GM11168 (cell line): Measurements from ENCODE around the gene LRFN2.

ENCODE experiments used
- in situ Hi-C: fragments of 300-500 bp; cut with MboI; formaldehyde crosslinking; loops from one replicate; pipeline ENCODE4 v1.12.0; 2022; ENCODE audit warnings: low sequenced_read_pairs; ENCODE audit not compliant: unreplicated experiment

Gene LRFN2

DNA sequence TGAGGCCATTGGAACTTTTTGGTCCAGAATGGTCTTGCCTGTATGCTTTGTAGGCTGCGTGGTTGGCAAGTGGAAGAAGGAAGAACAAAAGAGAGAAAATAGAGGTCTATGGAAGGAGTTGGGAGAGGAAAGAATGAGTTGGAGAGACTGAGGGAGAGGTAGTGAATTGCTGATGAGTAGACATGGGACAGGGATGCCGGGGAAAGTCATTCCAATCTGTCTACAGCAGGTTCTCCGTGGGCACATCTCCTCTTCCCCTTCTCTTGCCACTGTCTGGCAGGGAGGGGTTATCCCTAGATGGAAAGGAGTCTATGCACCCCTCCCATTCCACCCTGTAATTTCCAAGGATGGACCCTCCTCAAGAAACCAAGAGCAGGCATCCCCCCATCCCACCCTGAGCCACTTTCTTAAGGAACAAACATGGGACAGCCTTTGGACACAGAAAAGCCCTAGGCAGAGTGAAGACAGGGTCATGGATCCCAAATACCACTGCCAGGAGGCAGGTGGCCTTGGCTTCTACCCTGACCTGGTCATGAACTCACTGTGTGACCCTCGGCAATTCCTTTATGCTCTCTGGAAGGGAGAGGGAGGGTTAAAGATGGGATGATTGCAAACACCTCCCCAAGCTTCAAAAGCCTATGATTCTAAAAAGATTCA lies 196.9 kb downstream of the LRFN2 start:
- in situ Hi-C loops = no loop called here

DNA sequence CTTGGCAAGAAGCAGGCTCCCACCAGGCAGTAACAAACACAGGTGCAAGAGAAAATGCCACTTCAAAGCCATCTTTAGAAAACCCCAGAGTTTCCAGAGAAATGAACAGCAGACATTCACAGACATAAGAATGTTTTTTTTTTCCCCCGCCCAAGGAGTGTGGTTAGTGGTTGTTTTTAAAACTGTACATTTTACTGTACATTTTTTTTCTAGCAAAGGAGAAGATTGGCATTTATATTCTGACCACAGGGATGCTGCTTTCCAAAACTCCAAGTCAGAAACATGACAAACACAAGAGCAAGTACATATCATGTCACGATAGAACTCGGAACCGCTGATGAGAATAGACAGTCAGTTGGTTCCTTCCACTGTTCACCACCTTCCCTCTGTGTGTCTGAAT lies 197.9 kb downstream of the LRFN2 start:
- in situ Hi-C loops = no loop called here

DNA sequence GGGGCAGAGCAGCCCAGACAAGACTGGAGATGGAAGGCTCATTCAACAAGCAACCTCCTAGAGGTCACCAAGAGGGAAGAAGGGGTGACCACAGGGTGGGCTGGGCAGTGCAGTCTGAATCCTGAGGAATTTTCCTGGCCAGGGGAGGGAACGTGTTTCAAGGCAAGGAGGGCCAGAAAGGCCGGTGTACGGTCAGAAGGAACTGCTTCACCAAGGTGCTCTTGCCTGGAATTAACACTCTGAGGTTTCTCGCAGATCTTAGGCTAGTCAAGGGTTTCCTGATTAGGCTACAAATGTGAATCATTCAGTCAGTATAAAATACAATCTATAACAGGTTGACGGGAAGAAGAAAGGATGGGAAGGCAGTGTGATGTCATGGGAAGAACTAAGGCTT lies 199.3 kb downstream of the LRFN2 start:
- in situ Hi-C loops = no loop called here

DNA sequence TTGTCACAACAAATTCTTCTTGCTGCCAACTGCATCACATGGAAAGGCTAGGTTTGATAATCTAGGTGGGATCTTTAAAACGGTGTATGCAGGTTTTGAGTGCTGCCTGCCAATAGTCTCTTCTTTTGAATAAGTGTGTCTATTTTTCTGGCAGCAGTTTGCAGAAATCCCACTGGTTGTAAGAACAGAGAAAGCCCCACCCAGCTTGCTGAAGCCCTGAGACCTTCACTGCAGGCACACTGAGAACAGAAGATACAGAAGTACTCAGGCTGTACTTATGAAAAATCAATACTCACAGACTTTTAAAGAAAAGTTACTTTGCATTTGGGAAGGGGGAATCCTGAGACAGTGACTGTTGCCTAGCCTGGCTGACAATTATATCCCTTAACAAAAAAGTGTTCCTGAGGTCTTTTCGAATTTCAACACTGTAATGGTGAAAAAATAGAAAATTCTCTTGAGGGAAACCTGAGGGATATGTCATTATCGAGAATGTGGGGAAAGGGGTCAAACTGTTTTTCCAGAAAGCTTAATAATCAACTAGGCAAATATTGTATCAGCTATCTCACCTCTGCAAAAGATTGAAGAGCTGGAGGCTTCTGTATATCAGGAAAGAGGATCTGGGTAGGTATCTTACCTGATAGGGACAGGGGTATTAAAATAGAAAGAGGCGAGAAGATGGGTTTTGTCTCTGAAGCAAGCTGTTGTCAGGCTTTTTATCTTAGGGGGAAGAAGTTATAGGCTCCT lies 199.9 kb downstream of the LRFN2 start:
- in situ Hi-C loops = no loop called here

DNA sequence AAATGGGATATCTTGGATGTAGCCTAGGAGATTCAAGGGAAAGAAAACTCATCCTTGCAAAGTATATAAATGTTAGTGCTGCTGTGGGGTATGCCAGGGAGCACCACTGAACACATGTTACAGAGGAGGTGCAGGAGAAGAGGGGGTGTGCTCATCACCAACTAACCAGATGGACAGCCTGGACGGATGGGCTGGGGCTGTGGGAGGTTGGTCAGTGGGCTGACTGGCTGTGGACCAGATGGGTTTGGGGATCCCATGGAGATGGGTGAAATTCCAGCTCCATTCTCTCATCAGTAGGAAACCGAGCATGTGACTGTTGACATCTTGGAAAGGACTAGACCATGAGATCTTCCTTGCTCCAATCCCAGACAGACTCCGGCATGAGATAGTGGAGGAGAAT lies 201.0 kb downstream of the LRFN2 start:
- in situ Hi-C loops = no loop called here

DNA sequence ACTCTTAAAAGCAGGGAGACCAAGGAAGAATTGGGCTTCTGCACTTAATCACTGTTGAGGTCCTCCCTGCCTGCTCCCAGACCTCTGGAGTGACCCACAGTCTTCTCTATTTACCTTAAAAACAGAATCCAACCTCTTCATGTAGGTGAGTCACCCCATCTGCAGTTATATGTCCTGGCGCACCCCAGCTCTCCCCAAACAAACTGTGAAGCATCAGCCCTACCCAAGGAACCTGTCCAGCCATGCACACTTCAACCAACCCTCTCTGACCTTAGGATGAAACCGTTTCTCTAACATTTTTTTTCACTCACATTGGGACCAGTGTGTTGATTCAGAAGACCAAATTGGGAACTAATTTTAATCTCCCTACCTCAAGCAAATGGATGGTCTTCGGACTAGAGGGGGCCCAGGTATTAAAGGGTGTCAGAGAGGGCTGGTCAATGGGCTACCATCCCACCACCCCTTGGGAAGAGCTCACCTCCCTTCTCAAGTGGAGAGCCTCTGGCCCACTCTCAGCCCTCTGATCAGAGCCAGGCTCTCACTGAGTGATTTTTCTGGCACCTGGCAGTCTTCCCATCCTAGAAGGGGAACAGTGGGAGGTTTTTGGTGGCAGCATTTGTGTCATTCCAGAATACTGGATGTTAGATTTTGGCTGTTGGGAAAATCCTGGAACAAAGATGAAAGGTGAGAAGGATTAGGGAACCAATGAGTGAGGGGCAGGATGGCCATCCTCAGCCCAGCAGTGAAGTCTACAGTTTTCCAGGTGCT lies 203.6 kb downstream of the LRFN2 start:
- in situ Hi-C loops = no loop called here

DNA sequence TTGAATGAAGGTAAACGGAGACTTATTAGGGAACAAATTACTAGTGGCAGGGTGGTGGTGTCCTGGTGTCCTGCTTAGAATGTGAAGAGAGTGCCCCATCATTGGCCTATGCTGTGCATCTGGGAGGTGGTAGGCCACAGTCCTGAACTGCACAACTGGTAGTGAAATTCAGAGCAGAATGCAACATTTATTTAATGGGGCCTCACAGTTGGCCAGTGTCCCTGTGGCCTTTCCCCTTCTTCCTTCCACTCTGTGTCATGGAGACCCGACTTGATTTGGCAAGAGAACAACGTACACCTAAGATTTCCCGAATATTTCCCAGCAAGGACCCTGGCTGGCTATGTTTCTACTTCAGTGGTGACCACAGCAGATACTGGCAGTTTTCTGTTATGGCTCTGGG lies 206.9 kb downstream of the LRFN2 start:
- in situ Hi-C loops = no loop called here

DNA sequence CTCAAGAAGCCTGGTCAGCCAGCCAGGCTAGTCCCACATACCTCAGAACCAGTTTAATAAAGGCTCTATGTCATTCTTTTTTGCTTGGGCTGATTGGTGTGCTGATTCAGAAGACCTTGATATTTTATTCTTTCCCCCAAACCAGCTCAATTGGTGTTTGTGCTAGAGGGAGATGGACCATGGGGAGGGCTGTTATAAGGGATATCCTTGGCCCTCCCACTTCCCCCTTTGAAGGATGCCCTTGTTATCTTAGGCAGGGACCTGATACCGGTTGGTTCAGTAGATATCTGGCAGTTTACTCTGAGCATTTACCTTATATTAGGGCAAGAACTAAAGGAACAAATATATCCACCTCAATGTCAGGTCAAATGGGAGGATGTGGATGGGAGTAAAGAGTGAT lies 207.4 kb downstream of the LRFN2 start:
- in situ Hi-C loops = no loop called here

DNA sequence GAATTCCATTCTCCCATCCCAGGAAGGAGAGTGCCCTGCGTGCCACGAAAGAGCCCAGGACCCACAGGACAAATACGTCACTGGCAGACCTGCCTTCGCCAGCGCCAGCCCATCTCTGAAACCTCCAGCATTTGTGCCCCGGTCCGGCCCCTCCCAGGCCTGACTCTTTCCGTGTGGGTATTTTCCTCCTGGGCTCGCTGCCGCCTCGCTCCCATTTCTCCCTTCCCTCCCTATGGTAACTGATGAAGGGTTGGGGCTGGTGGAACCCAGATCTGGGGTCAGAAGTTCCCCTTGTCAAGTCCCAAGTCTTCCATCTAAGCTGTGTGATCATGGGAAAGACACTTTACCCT lies 208.5 kb downstream of the LRFN2 start:
- in situ Hi-C loops = no loop called here

DNA sequence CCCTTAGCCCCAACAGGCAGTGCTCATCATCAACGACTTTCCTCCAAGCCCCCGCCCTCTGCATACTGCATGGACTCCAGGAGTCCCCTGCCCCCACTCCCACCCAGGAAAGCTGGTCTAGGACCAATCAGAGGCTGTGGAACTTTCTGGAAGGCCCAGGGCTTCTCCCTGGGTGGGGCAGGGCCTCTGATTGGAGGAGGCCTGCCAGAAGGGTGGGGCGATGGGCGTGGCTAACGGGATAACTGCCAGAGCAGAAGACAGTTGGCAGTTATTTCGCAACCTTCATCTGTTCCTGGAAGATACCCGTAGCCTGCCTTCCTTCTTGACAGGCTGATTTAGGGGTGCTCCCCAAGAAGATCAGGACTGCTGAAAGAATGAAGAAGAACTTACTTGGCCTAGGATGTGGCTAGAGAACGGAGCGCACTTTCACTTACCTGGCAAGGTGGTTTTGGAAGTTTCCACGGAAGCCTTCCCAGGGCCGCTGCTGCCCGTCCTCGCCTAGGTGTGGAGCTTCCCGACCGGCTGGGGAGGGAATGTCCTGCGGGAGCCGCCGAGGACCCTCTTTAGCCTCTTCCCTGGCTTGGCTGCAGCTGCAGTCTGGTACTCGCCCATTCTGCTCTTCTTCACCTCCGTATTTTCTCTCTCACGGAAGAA lies 209.0 kb downstream of the LRFN2 start:
- in situ Hi-C loops = no loop called here

DNA sequence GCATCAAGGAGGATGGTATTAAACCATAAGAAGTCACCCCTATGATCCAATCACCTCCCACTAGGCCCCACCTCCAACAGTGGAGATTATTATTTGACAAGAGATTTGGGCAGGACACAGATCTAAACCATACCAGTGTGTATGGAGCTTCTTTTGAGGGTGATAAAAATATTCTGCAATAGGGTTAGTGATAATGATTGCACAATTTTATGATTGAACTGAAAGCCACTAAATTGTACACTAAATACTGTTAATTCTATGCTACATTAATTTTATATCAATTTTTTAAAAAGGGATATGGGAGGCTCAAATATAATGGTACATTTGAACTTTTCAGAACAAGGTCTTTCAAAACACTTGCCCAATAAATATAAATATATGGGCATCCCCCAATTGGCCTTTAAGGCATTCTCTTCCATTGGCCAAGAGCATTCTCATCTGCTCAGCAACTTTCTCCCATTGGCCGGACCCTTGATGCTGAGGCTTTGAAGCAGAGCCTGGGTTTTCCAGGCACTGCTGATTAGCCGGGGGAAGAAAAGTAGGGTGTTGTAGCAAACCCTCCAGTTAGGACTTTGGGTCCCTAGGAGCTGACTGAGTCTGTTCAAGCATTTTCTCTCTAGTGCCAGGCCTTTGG lies 209.9 kb downstream of the LRFN2 start:
- in situ Hi-C loops = no loop called here

DNA sequence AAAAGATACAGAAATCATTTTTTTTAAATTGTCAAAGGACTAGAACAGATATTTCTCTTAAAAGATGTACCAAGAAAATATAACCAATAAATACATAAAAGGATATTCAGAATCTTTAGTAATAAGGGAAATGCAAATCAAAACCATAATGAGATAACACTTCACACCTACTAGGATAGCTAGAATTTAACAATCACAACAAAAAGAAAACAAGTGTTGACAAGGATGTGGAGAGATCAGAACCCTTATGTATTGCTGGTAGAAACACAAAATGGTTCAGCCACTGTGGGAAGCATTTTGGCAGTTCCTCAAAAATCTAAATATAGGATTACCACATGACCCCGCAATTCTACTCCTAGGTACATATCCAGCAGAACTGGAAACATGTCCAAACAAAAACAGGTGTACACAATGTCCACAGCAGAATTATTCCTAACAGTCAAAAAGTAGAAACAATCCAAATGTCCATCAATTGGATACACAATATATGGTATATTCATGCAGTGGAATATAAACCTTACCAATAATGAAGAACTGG lies 211.0 kb downstream of the LRFN2 start:
- in situ Hi-C loops = no loop called here

DNA sequence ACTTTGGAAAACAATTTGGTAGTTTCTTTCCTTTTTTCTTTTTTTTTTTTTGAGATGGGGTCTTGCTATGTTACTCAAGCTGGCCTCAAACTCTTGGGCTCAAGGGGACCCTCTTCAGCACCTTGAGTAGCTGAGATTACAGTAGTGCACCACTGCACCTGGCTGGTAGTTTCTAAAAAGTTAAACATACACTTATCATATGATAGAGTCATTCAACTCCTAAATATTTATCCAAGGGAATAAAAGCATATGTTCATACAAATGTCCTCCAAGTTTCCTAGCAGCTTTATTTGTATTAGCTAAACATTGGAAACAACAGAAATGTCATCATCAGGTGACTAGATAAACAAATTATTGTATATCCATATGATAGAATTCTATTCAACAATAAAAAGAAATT lies 213.9 kb downstream of the LRFN2 start:
- in situ Hi-C loops = no loop called here

DNA sequence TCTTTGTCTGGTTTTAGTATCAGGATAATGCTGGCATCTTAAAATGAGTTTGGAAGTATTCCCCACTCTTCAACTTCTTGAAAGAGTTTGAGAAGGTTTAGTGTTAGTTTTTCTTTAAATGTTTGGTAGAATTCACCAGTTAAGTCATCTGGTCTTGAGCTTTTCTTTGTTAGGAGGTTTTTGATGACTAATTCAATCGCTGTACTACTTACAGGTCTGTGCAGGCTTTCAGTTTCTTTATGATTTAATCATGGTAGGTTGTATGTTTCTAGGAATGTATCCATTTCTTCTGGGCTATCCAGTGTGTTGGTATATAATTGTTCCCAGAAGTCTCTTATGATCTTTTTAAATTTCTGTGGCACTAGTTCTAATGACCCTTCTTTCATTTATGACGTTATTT lies 215.5 kb downstream of the LRFN2 start:
- in situ Hi-C loops = no loop called here

DNA sequence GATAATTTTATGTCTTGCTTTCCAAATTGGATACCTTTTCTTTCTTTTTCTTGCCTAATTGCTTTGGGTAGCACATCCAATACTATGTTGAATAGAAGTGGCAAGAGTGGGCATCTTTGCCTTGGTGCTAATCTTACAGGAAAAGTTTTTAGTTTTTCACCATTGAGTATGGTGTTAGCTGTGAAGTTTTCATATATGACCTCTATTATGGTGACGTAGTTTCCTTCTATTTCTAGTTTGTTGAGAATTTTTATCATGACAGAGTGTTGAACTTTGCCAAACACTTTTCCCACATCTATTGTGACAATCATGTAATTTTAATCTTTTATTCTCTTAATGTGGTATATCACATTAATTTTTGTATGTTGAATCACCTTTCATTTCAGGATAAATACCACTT lies 216.1 kb downstream of the LRFN2 start:
- in situ Hi-C loops = no loop called here

DNA sequence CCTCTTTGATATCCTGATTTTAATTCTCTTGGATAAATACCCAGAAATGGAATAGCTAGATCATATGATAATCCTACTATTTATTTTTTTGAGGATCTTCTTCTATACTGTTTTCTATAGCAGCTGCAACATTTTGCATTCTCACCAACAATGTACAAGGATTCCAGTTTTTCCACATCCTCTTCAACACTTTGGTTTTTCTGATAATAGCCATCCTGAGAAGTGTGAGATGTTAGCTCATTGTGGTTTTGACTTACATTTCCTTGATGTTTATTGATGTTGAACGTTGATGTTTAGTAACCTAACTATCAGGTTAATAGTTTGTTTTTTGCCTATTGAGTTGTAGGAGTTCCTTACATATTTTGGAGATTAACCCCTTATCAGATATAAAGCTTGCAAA lies 217.3 kb downstream of the LRFN2 start:
- in situ Hi-C loops = no loop called here

DNA sequence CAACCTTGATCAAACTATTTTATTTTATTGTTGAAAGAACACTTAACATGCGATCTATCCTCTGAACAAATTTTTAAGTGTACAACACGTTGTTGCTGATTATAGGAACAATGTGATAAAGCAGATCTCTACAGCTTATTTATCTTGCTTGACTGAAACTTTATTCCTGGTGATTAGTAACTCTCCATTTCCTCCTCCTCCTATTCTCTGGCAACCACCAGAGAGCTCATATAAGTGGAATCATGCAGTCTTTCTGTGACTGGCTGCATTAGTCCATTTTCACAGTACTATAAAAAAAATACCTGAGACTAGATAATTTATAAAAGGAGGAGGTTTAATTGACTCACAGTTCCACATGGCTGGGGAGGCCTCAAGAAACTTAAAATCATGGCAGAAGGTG lies 218.1 kb downstream of the LRFN2 start:
- in situ Hi-C loops = no loop called here

DNA sequence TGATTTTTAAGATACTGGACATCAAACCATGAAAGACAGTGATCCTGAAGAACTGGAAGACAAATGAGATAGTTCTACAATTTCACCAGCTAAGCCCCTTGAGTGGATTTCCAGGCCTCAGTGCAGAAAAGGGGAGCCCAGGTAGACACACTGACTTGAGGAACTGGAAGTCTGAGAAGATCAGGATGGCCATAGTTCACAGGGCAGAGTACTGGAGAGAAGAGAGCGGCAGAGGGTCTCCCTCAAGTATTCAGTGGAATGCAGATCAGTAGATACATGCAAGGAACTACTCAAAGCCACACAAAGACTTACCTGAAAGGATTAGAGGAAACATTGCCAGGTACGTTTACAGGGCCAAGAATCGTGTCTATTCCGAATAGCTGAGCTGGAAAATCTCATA lies 224.3 kb downstream of the LRFN2 start:
- in situ Hi-C loops = no loop called here

DNA sequence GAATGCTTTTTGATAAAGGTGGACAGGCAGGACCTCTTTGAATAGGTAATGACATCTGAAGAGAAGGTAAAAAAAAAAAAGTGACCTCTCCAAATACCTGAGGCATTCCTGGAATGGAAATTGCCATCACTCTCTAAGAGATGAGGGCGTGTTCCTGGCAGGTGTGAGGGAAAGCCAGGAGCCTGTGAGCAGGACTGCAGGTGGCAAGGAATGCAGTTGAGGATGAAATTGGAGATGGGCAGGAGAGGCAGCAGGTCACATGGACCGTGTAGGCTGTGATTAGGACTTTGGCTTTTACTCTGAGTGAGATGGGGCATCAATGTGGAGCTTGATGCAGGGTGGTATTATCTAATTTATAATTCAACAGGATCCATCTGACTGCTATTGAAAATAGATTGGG lies 227.4 kb downstream of the LRFN2 start:
- in situ Hi-C loops = no loop called here
